ENCODE measurements around the gene AATF.
A peak's percentile ranks its signal among the peaks of the same experiment; 100 is the strongest.

The AATF gene

DNA sequence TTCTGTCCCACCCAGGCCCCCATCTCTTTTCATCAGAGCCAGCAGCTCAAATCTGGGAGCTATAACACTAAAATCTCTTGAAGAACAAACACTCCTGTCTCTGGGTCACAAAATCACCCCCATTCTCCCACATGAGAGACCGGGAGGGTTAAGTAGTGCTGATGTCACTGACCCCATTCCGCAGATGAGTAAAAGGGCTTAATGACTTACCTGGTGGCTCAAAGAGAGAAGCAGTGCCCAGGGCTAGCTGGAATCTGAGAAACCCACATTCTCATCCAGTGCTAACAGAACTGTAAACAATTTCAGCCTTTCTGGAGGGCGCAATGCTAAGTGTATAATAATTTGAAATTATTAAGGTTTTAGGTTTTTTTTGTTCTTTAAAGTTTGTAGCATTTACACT, 37.8 kb upstream of the AATF start:
- H3K4me3 ChIP-seq (replicated peaks in 1 of 2; ENCODE audit: low read depth in 2 of 2, low read length in 2 of 2): no peak overlapping the region
- no peak for DNase-seq (ENCODE audit: low read depth in 2 of 2)
- TF ChIP-seq, protein P1, sequence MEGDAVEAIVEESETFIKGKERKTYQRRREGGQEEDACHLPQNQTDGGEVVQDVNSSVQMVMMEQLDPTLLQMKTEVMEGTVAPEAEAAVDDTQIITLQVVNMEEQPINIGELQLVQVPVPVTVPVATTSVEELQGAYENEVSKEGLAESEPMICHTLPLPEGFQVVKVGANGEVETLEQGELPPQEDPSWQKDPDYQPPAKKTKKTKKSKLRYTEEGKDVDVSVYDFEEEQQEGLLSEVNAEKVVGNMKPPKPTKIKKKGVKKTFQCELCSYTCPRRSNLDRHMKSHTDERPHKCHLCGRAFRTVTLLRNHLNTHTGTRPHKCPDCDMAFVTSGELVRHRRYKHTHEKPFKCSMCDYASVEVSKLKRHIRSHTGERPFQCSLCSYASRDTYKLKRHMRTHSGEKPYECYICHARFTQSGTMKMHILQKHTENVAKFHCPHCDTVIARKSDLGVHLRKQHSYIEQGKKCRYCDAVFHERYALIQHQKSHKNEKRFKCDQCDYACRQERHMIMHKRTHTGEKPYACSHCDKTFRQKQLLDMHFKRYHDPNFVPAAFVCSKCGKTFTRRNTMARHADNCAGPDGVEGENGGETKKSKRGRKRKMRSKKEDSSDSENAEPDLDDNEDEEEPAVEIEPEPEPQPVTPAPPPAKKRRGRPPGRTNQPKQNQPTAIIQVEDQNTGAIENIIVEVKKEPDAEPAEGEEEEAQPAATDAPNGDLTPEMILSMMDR (IDR thresholded peaks at IDR 0.05; ENCODE audit: low read depth, low read length): no peak

DNA sequence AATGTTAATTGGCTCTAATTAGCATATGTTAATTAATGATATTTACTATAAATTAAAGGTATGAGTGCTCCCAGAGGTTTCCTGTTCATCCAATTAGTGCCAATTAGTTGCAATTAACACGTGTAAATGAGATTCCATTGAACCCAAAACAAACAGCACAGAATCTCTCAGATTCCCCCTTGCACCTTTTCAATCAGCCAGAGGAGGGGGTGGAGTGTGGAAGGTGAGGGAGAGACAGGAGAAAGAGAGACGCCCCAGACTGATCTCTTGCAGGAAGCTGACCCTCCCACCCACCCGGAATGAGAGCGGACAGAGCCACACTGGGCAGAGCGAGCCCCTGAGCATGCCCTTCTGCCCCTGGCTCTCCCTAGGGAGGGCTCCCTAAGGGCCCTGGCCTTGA, 35.6 kb upstream of the AATF start:
- TF ChIP-seq, protein P1 (IDR thresholded peaks at IDR 0.05; ENCODE audit: low read depth, low read length): no peak
- H3K4me3 ChIP-seq (replicated peaks in 1 of 2; ENCODE audit: low read depth in 2 of 2, low read length in 2 of 2): no peak overlapping the region
- DNase-seq (ENCODE audit: low read depth in 2 of 2): no peak

DNA sequence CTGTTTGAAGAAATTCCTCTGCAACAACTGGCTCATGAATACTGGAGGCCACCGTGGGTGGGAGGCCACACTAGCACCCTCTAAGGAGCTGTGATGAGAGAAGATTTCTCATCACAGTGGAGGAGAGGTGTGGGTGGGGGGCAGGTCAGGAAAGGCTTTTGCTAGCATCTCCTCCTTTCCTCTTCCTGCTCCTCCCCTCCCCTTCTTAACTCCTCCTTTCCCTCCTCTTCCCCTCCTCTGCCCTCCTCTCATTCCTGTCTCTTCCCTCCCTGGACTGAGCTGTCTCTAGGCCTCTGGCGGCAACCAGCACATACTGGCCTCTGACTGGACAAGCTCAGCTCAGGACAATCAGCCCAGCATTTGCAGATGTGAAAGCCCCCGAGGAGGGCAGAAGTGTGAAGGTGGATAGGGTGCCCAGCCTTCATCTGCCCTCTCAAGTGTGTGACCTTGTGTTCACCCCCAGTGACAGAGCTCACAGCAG, 30.5 kb upstream of the AATF start:
- no peak overlapping the region for H3K4me3 ChIP-seq (replicated peaks in 1 of 2; ENCODE audit: low read depth in 2 of 2, low read length in 2 of 2)
- DNase-seq (ENCODE audit: low read depth in 2 of 2): peak in 1 of 2 donors; percentile 52
- TF ChIP-seq, protein P1 (IDR thresholded peaks at IDR 0.05; ENCODE audit: low read depth, low read length): no peak

DNA sequence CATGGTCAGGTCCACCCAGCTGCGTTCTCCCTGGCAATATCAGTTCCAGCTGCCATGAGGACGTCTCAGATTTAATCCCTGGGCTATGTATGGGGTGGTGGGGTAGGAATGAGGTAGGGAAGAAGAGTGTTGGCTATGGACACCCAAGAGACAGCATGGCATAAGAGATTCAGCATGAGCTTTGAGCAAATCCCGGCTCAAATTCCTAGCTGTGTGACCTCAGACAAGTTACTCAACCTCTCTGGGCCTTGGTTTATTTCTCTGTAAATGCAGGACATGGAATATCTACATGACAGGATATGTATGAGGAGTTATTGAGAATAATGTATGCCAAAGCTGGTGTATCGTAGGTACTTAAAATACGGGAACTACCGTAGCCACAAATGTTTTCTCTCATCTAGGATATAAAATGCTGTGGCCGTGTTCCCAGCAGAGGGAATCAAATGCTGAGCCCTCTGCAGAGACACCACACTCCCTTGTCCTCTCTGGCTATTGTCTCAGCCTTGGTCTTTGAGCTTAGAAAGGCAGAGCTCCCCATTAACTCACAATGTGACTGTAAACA, 29.3 kb upstream of the AATF start:
- no peak overlapping the region for H3K4me3 ChIP-seq (replicated peaks in 1 of 2; ENCODE audit: low read depth in 2 of 2, low read length in 2 of 2)
- TF ChIP-seq, protein P1 (IDR thresholded peaks at IDR 0.05; ENCODE audit: low read depth, low read length): no peak
- DNase-seq (ENCODE audit: low read depth in 2 of 2): no peak

DNA sequence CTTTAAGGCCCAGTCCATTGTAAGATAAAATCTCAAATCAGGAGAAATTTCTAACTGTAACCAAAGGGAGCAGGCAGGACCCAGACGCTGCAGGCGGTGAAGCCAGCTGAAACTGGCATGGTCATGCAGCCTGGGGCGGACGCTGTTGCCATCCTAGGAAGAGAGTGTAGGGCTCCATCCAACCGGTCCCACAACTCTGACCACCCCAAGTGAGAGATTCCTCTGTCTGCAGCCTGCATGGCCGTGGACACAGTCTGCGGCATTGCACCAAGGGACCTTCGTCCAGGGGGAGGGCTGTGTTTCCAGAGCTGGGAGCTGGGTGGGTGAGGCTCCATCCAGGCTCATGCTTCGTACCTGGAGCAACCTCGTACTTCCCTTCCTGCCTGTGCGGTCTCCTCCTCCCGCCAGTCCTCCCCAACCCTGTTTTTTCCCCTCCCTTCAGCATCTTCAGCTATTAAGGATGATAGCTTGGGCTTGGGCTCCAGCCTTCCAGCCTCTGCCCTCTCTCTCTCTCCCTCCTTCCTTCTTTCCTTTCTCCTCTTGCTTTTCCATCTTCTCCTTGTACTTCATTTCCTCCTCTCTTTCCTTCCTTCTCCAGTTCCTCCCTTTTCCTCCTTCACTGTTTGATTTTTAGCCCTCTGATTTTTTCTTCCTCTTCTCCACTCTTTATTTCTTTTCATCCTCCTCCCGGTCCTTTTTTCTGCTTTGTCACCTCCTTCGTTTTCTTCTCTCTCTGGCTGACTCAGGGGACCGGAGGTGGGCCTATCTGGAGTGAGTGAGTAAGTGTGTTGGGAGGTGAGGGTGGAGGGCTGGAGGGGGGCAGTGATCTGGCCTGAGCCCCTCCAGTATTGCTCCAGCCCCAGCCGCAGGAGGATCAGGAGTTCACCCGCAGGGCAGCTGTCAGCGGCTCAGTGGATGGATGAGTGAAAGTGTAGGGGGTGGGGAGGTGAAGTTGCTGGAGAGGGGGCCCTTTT, 28.4 kb upstream of the AATF start:
- TF ChIP-seq, protein P1 (IDR thresholded peaks at IDR 0.05; ENCODE audit: low read depth, low read length): no peak
- peak in 1 of 2 donors; percentile 18 for DNase-seq (ENCODE audit: low read depth in 2 of 2)
- no peak overlapping the region for H3K4me3 ChIP-seq (replicated peaks in 1 of 2; ENCODE audit: low read depth in 2 of 2, low read length in 2 of 2)

DNA sequence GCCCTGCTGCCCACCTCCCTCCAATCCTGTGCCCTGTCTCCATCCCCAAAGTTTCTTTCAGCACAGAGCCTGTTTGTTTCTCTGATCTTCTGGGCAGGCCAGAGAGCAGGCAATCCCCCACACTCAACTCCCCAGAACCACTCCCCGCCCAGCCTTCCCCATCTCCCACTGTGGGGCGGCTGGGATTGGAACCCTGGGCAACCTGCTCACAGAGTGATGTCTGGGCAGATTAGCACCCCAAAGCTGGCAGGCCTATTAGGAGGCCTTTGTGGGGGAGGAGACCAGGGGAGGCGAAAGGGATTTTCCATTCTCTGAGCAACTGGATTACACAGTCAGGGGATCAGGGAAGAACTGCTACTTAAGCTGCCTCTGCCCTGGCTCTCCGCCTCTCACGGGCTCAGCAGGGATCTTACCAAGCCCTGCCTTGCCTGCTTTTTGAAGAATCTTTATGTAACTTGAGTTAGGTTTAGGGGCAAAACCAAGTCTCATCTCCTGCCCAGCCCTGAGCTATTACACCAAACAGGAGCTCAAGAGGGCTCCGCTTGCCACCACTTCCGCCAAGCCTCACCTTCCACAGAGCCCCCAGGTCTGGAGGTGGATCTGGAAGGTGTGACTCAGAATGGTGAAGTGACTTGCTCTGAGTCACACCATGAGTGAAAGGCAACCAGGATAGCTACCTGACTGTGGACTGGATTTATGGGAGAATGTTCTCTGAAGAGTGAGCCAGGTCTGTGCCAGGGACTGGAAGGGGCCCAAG, 27.5 kb upstream of the AATF start:
- peak; percentile 48 to 58 for DNase-seq (ENCODE audit: low read depth in 2 of 2)

More for the DNA sequence above, 27.5 kb upstream of the AATF start:
- TF ChIP-seq, protein P1 (IDR thresholded peaks at IDR 0.05; ENCODE audit: low read depth, low read length): no peak
- no peak overlapping the region for H3K4me3 ChIP-seq (replicated peaks in 1 of 2; ENCODE audit: low read depth in 2 of 2, low read length in 2 of 2)

Measured in cardiac fibroblast (primary cell).